ENCODE data around the gene METTL24. TPM values are rescaled to one million over a fixed set of nuclear protein-coding genes. Genes with fewer than 3 reads are reported as not detected.

METTL24 gene
- total RNA-seq, 1 experiment from 2014 or later = 0.61 TPM

- Histone ChIP-seq H4K8ac (replicated peaks; ENCODE audit: insufficient read length, low read depth, low read length) (no peak overlapping the region), H3K56ac (ENCODE audit: insufficient read length, low read depth, low read length) (no peak overlapping the region), H3K4me2 (ENCODE audit: insufficient read depth, insufficient read length, low read length) (no peak overlapping the region)
Observed at GRCh38 chr6:110226261-110226660, 131.9 kb downstream of the METTL24 start.

More at GRCh38 chr6:110226261-110226660, 131.9 kb downstream of the METTL24 start:
- no peaks in the 10 kb centered on the region for H3K27me3 ChIP-seq (ENCODE audit: insufficient read depth, low read length)
- no peak overlapping the region for H3K4ac ChIP-seq (ENCODE audit: low read depth, low read length)
- H3T11ph ChIP-seq (ENCODE audit: low read length) = no peak overlapping the region
- no peak overlapping the region for H2BK20ac ChIP-seq (ENCODE audit: low read depth, low read length, poor library complexity, severe bottlenecking)
- H3K4me1 Mint-ChIP-seq = no peaks in the 10 kb centered on the region
- no peak overlapping the region for H3K4me3 Mint-ChIP-seq
- no peak overlapping the region for H2BK120ac ChIP-seq (ENCODE audit: low read depth, low read length, poor library complexity, severe bottlenecking)
- H2AFZ ChIP-seq (ENCODE audit: low read length) = no peak overlapping the region
- H2BK15ac ChIP-seq (ENCODE audit: low read depth, low read length) = no peak overlapping the region
- DNase-seq = no peak
- H3K36me3 Mint-ChIP-seq (ENCODE audit: insufficient read depth in 1 of 3, low read depth in 3 of 3) = peaks cover 2 to 35% (median 13%) of the 10 kb centered on the region in 3 experiments; a peak in 4 of 7 replicates
- no peak overlapping the region for H3K9ac ChIP-seq (ENCODE audit: extremely low read depth, insufficient read length, low read length)
- 0 out of 7 replicates have a peak overlapping the region, but pooled peaks of 1 of the 3 experiments have one; percentile 44 for H3K27ac Mint-ChIP-seq
- no peaks in the 10 kb centered on the region for H4K20me1 ChIP-seq (ENCODE audit: control insufficient read depth, insufficient read depth, insufficient read length)
- H3K27ac ChIP-seq (ENCODE audit: insufficient read length, low read depth, low read length) = no peak overlapping the region
- no peaks in the 10 kb centered on the region for H3K23me2 ChIP-seq (ENCODE audit: insufficient read length, low read depth, low read length, poor library complexity, severe bottlenecking)
- H3K79me1 ChIP-seq (ENCODE audit: insufficient read depth, low read depth, low read length, poor library complexity, severe bottlenecking) = no peaks in the 10 kb centered on the region
- no peak overlapping the region for H2AK5ac ChIP-seq (ENCODE audit: insufficient read length, low read length)
- no peak overlapping the region for H3K18ac ChIP-seq (ENCODE audit: insufficient read length, low read depth, low read length)
- no peak overlapping the region for H2BK12ac ChIP-seq (ENCODE audit: insufficient read length, low read depth, low read length)
- WGBS (ENCODE audit: extremely low coverage, insufficient read length, low lambda C conversion rate) = no CpG with 5 or more reads among the region's 1 CpG
- H3K23ac ChIP-seq (ENCODE audit: insufficient read length, low read depth, low read length) = no peak overlapping the region
- H3K9me3 Mint-ChIP-seq = no peaks in the 10 kb centered on the region
- H4K5ac ChIP-seq (ENCODE audit: insufficient read length, low read depth, low read length) = no peak overlapping the region
- H2BK5ac ChIP-seq (ENCODE audit: insufficient read length, low read length) = no peak overlapping the region
- no peaks in the 10 kb centered on the region for H3K4me1 ChIP-seq (ENCODE audit: insufficient read depth, low read length)
- no peak overlapping the region for H3K14ac ChIP-seq (ENCODE audit: insufficient read depth, low read length)
- no peaks in the 10 kb centered on the region for H3K27me3 Mint-ChIP-seq (ENCODE audit: low read depth)
- no peak for TF ChIP-seq CTCF (conservative IDR thresholded peaks at IDR 0.05)
- no peaks in the 10 kb centered on the region for H3K79me2 ChIP-seq (ENCODE audit: insufficient read depth, low read length)
- no peaks in the 10 kb centered on the region for H3K9me3 ChIP-seq (ENCODE audit: control insufficient read depth, low read depth, low read length)
- H4K91ac ChIP-seq (ENCODE audit: insufficient read length, low read depth, low read length) = no peak overlapping the region

Data from H9 (cell line).